ENCODE measurements around the gene PHC3. TPM values are rescaled to one million over a fixed set of nuclear protein-coding genes. Genes with fewer than 3 reads are reported as not detected.

The PHC3 gene
- total RNA-seq, 1 donor from 2014 or later = 52.0 TPM

- H3K9me3 Mint-ChIP-seq = no peaks in the 10 kb centered on the region
- no peaks in the 10 kb centered on the region for H3K27me3 Mint-ChIP-seq (ENCODE audit: low read depth)
- H3K27ac Mint-ChIP-seq = peak overlapping the region; percentile 45
- no peak overlapping the region for H3K4me3 Mint-ChIP-seq (ENCODE audit: low read depth)
- peaks cover 88% of the 10 kb centered on the region for H3K36me3 Mint-ChIP-seq (ENCODE audit: low read depth)
- peaks cover 37% of the 10 kb centered on the region for H3K4me1 Mint-ChIP-seq (ENCODE audit: low read depth)
- DNase-seq (ENCODE audit: low spot score) = no peak
- intact Hi-C loops (cut with micrococcal nuclease) = no loop called here
Measured at GRCh38 chr3:170164717-170165116, 16.8 kb downstream of the PHC3 start.

GRCh38 chr3:170163956-170164645 is 17.4 kb downstream of the PHC3 start:
- intact Hi-C loops (cut with micrococcal nuclease) = no loop called here
- Mint-ChIP-seq H3K9me3 (no peaks in the 10 kb centered on the region), H3K27me3 (ENCODE audit: low read depth) (no peaks in the 10 kb centered on the region), H3K36me3 (ENCODE audit: low read depth) (peaks cover 88% of the 10 kb centered on the region), H3K27ac (peak overlapping the region; percentile 54), H3K4me3 (ENCODE audit: low read depth) (no peak overlapping the region), H3K4me1 (ENCODE audit: low read depth) (peaks cover 36% of the 10 kb centered on the region)
- DNase-seq (ENCODE audit: low spot score) = no peak

GRCh38 chr3:170162630-170163029 is 18.9 kb downstream of the PHC3 start:
- Mint-ChIP-seq H3K4me3 (ENCODE audit: low read depth) (no peak overlapping the region), H3K27ac (peak overlapping the region; percentile 4), H3K36me3 (ENCODE audit: low read depth) (peaks cover 84% of the 10 kb centered on the region), H3K9me3 (no peaks in the 10 kb centered on the region), H3K27me3 (ENCODE audit: low read depth) (no peaks in the 10 kb centered on the region), H3K4me1 (ENCODE audit: low read depth) (peaks cover 37% of the 10 kb centered on the region)
- DNase-seq (ENCODE audit: low spot score) = no peak
- intact Hi-C loops (cut with micrococcal nuclease) = no loop called here

GRCh38 chr3:170162052-170162451 is 19.5 kb downstream of the PHC3 start:
- DNase-seq (ENCODE audit: low spot score) = no peak
- Mint-ChIP-seq H3K27ac (peak overlapping the region; percentile 21), H3K36me3 (ENCODE audit: low read depth) (peaks cover 81% of the 10 kb centered on the region), H3K27me3 (ENCODE audit: low read depth) (no peaks in the 10 kb centered on the region), H3K9me3 (no peaks in the 10 kb centered on the region), H3K4me3 (ENCODE audit: low read depth) (no peak overlapping the region), H3K4me1 (ENCODE audit: low read depth) (peaks cover 37% of the 10 kb centered on the region)
- intact Hi-C loops (cut with micrococcal nuclease) = no loop called here

GRCh38 chr3:170159933-170160332 is 21.6 kb downstream of the PHC3 start:
- no peaks in the 10 kb centered on the region for H3K27me3 Mint-ChIP-seq (ENCODE audit: low read depth)
- no peaks in the 10 kb centered on the region for H3K9me3 Mint-ChIP-seq
- H3K4me1 Mint-ChIP-seq (ENCODE audit: low read depth) = peaks cover 38% of the 10 kb centered on the region
- no peak for DNase-seq (ENCODE audit: low spot score)
- no peak overlapping the region for H3K4me3 Mint-ChIP-seq (ENCODE audit: low read depth)
- no peak overlapping the region for H3K27ac Mint-ChIP-seq
- intact Hi-C loops (cut with micrococcal nuclease) = no loop called here
- peaks cover 75% of the 10 kb centered on the region for H3K36me3 Mint-ChIP-seq (ENCODE audit: low read depth)

- DNase-seq (ENCODE audit: low spot score) = no peak
- Mint-ChIP-seq H3K9me3 (no peaks in the 10 kb centered on the region), H3K36me3 (ENCODE audit: low read depth) (peaks cover 75% of the 10 kb centered on the region), H3K27me3 (ENCODE audit: low read depth) (no peaks in the 10 kb centered on the region), H3K4me3 (ENCODE audit: low read depth) (no peak overlapping the region), H3K4me1 (ENCODE audit: low read depth) (peaks cover 38% of the 10 kb centered on the region), H3K27ac (no peak overlapping the region)
- intact Hi-C loops (cut with micrococcal nuclease) = no loop called here
Measured at GRCh38 chr3:170159459-170159858, 22.1 kb downstream of the PHC3 start.

- Mint-ChIP-seq H3K36me3 (ENCODE audit: low read depth) (peaks cover 53% of the 10 kb centered on the region), H3K9me3 (no peaks in the 10 kb centered on the region), H3K4me1 (ENCODE audit: low read depth) (peaks cover 29% of the 10 kb centered on the region), H3K4me3 (ENCODE audit: low read depth) (no peak overlapping the region), H3K27me3 (ENCODE audit: low read depth) (no peaks in the 10 kb centered on the region), H3K27ac (no peak overlapping the region)
- DNase-seq (ENCODE audit: low spot score) = no peak
- intact Hi-C loops (cut with micrococcal nuclease) = no loop called here
Measured at GRCh38 chr3:170155604-170156003, 25.9 kb downstream of the PHC3 start.

GRCh38 chr3:170154569-170155143 is 26.9 kb downstream of the PHC3 start:
- intact Hi-C loops (cut with micrococcal nuclease) = no loop called here
- Mint-ChIP-seq H3K4me1 (ENCODE audit: low read depth) (peaks cover 24% of the 10 kb centered on the region), H3K4me3 (ENCODE audit: low read depth) (peak overlapping the region; percentile 27), H3K27ac (peak overlapping the region; percentile 53), H3K36me3 (ENCODE audit: low read depth) (peaks cover 52% of the 10 kb centered on the region), H3K9me3 (no peaks in the 10 kb centered on the region), H3K27me3 (ENCODE audit: low read depth) (no peaks in the 10 kb centered on the region)
- DNase-seq (ENCODE audit: low spot score) = no peak

- Mint-ChIP-seq H3K27me3 (ENCODE audit: low read depth) (no peaks in the 10 kb centered on the region), H3K9me3 (no peaks in the 10 kb centered on the region), H3K4me1 (ENCODE audit: low read depth) (peaks cover 22% of the 10 kb centered on the region), H3K4me3 (ENCODE audit: low read depth) (no peak overlapping the region), H3K27ac (no peak overlapping the region), H3K36me3 (ENCODE audit: low read depth) (peaks cover 51% of the 10 kb centered on the region)
- no peak for DNase-seq (ENCODE audit: low spot score)
- intact Hi-C loops (cut with micrococcal nuclease) = no loop called here
Measured at GRCh38 chr3:170154084-170154483, 27.4 kb downstream of the PHC3 start.

- Mint-ChIP-seq H3K27ac (no peak overlapping the region), H3K9me3 (no peaks in the 10 kb centered on the region), H3K27me3 (ENCODE audit: low read depth) (no peaks in the 10 kb centered on the region), H3K4me1 (ENCODE audit: low read depth) (peaks cover 21% of the 10 kb centered on the region), H3K36me3 (ENCODE audit: low read depth) (peaks cover 48% of the 10 kb centered on the region), H3K4me3 (ENCODE audit: low read depth) (no peak overlapping the region)
- intact Hi-C loops (cut with micrococcal nuclease) = no loop called here
- DNase-seq (ENCODE audit: low spot score) = no peak
Measured at GRCh38 chr3:170151536-170151935, 30.0 kb downstream of the PHC3 start.

- intact Hi-C loops (cut with micrococcal nuclease) = no loop called here
- Mint-ChIP-seq H3K4me1 (ENCODE audit: low read depth) (peaks cover 17% of the 10 kb centered on the region), H3K27me3 (ENCODE audit: low read depth) (no peaks in the 10 kb centered on the region), H3K4me3 (ENCODE audit: low read depth) (no peak overlapping the region), H3K9me3 (no peaks in the 10 kb centered on the region), H3K36me3 (ENCODE audit: low read depth) (peaks cover 46% of the 10 kb centered on the region), H3K27ac (no peak overlapping the region)
- no peak for DNase-seq (ENCODE audit: low spot score)
Measured at GRCh38 chr3:170149016-170149415, 32.5 kb downstream of the PHC3 start.

- no peak for DNase-seq (ENCODE audit: low spot score)
- peaks cover 9% of the 10 kb centered on the region for H3K4me1 Mint-ChIP-seq (ENCODE audit: low read depth)
- H3K4me3 Mint-ChIP-seq (ENCODE audit: low read depth) = no peak overlapping the region
- no peaks in the 10 kb centered on the region for H3K27me3 Mint-ChIP-seq (ENCODE audit: low read depth)
- H3K36me3 Mint-ChIP-seq (ENCODE audit: low read depth) = peaks cover 40% of the 10 kb centered on the region
- H3K9me3 Mint-ChIP-seq = no peaks in the 10 kb centered on the region
- peak overlapping the region; percentile 36 for H3K27ac Mint-ChIP-seq
- intact Hi-C loops (cut with micrococcal nuclease) = no loop called here
Measured at GRCh38 chr3:170145278-170145677, 36.3 kb downstream of the PHC3 start.

- Mint-ChIP-seq H3K4me3 (ENCODE audit: low read depth) (no peak overlapping the region), H3K27me3 (ENCODE audit: low read depth) (no peaks in the 10 kb centered on the region), H3K36me3 (ENCODE audit: low read depth) (peaks cover 33% of the 10 kb centered on the region), H3K4me1 (ENCODE audit: low read depth) (peaks cover 9% of the 10 kb centered on the region), H3K9me3 (no peaks in the 10 kb centered on the region), H3K27ac (no peak overlapping the region)
- DNase-seq (ENCODE audit: low spot score) = no peak
- intact Hi-C loops (cut with micrococcal nuclease) = no loop called here
Measured at GRCh38 chr3:170144437-170144843, 37.1 kb downstream of the PHC3 start.

Data from activated T-helper 2 cell treated with anti-CD3 and anti-CD28 coated beads, Interferon-gamma antibody, Interleukin-2, Interleukin-4, amounts not matched to agents 10 μg/mL and 5 μg/mL and 100 μg/mL, durations not matched to agents 14 hours and 24 hours and 36 hours (primary cell).